Measurements from ENCODE around the gene C1QTNF3. TPM values are rescaled to one million over a fixed set of nuclear protein-coding genes. Genes with fewer than 3 reads are reported as not detected.

Gene C1QTNF3
- total and polyA plus RNA-seq, 2 donors (not counting 3 experiments of a cell fraction or from before 2014, with no cell fraction given): 1.6 TPM

- no TSS peak for BruUV-seq (replicated peaks)
- TF ChIP-seq CTCF (IDR thresholded peaks at IDR 0.05; ENCODE audit: extremely low read depth in 1 of 2, insufficient read depth in 1 of 2, low read depth in 1 of 2, low read length in 2 of 2) (no peak), MAX (IDR thresholded peaks at IDR 0.05; ENCODE audit: insufficient read depth, insufficient read length) (no peak), EZH2 (IDR thresholded peaks at IDR 0.05; ENCODE audit: borderline replicate concordance, low read depth, low read length, severe bottlenecking) (no peak), FOS (IDR thresholded peaks at IDR 0.05; ENCODE audit: borderline replicate concordance, insufficient read depth, low read length) (no peak), GATA2 (IDR thresholded peaks at IDR 0.05; ENCODE audit: insufficient read depth, insufficient read length, low read depth, low read length) (no peak), JUN (IDR thresholded peaks at IDR 0.05; ENCODE audit: borderline replicate concordance, insufficient read depth, insufficient read length, low read depth) (no peak), POLR2A (IDR thresholded peaks at IDR 0.05; ENCODE audit: low read depth, low read length) (no peak), MYC (IDR thresholded peaks at IDR 0.05; ENCODE audit: low read depth, low read length) (no peak), POLR2AphosphoS5 (IDR thresholded peaks at IDR 0.05; ENCODE audit: insufficient read depth, low read depth, low read length) (no peak)
- POLR2A ChIA-PET: no interaction called here
- CTCF ChIA-PET: no interaction called here
- H3K4me2 ChIP-seq (ENCODE audit: insufficient read depth, low read length): no peak overlapping the region
- dilution Hi-C loops (cut with MboI; ENCODE audit: extremely low pct_ligation_motif_present, low sequenced_read_pairs) (no loop called here), intact Hi-C loops (cut with micrococcal nuclease) (no loop called here)
- H3K9ac ChIP-seq (replicated peaks; ENCODE audit: extremely low read depth, insufficient read depth, low read length): no peak overlapping the region
- H3K9me1 ChIP-seq (replicated peaks; ENCODE audit: control insufficient read depth, extremely low read depth, insufficient read depth, low read length): no peaks in the 10 kb centered on the region
- no peak for DNase-seq (ENCODE audit: low read depth, low spot score)
- no peaks in the 10 kb centered on the region for H3K4me1 ChIP-seq (ENCODE audit: control insufficient read depth, extremely low read depth, insufficient read depth, low read length)
- H3K27me3 ChIP-seq (ENCODE audit: control insufficient read depth in 2 of 2, insufficient read depth in 2 of 2, low read length in 2 of 2): no peaks in the 10 kb centered on the region
- no peak overlapping the region for H3K4me3 ChIP-seq (replicated peaks in 1 of 3; ENCODE audit: insufficient read depth in 1 of 3, low read depth in 1 of 3, low read length in 3 of 3)
- H2AFZ ChIP-seq (ENCODE audit: low read depth, low read length): no peak overlapping the region
- H3K79me2 ChIP-seq (ENCODE audit: control insufficient read depth, insufficient read depth, low read length): no peaks in the 10 kb centered on the region
- FAIRE-seq: no peak
- H3K36me3 ChIP-seq (ENCODE audit: control insufficient read depth in 2 of 2, extremely low read depth in 1 of 2, insufficient read depth in 2 of 2, low read length in 2 of 2): peaks cover 0 to 2% of the 10 kb centered on the region in 2 experiments
- no peak overlapping the region for H3K27ac ChIP-seq (ENCODE audit: insufficient read depth, low read depth, low read length)
- H4K20me1 ChIP-seq (replicated peaks; ENCODE audit: control insufficient read depth, extremely low read depth, insufficient read depth, low read length): no peaks in the 10 kb centered on the region
- no peaks in the 10 kb centered on the region for H3K9me3 ChIP-seq (replicated peaks; ENCODE audit: control insufficient read depth, insufficient read depth, low read length)
These were observed 48.2 kb downstream of the C1QTNF3 start for GRCh38 chr5:33994845-33995244.
